GM18861 (cell line): ENCODE results near the gene ATF5.
"Not testable (repeated sequence)": the region's sequence is repeated elsewhere in the genome, so short reads cannot be mapped to it uniquely, and the experiment has no call there.

ENCODE experiments used
- ATAC-seq: cut with Tn5 transposase; IDR thresholded peaks from one replicate; pipeline ENCODE4 v1.9.1; 2021; ENCODE audit not compliant: unreplicated experiment

ATF5 gene

GRCh38 chr19:49921871-49922795, 6.9 kb upstream of the ATF5 start:
- ATAC-seq: no peak

- no peak for ATAC-seq
Measured at GRCh38 chr19:49923055-49924003, 5.7 kb upstream of the ATF5 start.

GRCh38 chr19:49924004-49924880, 4.8 kb upstream of the ATF5 start:
- ATAC-seq: no peak

GRCh38 chr19:49924881-49925210, 4.2 kb upstream of the ATF5 start:
- not testable (repeated sequence) for ATAC-seq

- no peak for ATAC-seq
Measured at GRCh38 chr19:49925486-49925885, 3.5 kb upstream of the ATF5 start.

- no peak for ATAC-seq
Measured at GRCh38 chr19:49926515-49926914, 2.5 kb upstream of the ATF5 start.

GRCh38 chr19:49927526-49928264, 1.3 kb upstream of the ATF5 start:
- ATAC-seq: no peak

GRCh38 chr19:49929611-49930482, 842 bp downstream of the ATF5 start:
- ATAC-seq: peak; percentile 67

- ATAC-seq: no peak
Measured at GRCh38 chr19:49930483-49931011, 1.5 kb downstream of the ATF5 start.

- no peak for ATAC-seq
Measured at GRCh38 chr19:49931293-49932040, 2.5 kb downstream of the ATF5 start.

GRCh38 chr19:49932041-49932451, 3.0 kb downstream of the ATF5 start:
- no peak for ATAC-seq

- ATAC-seq: no peak
Measured at GRCh38 chr19:49932731-49933131, 3.7 kb downstream of the ATF5 start.

- ATAC-seq: no peak
Measured at GRCh38 chr19:49933643-49934042, 4.6 kb downstream of the ATF5 start.

GRCh38 chr19:49936549-49936948, 7.5 kb downstream of the ATF5 start:
- ATAC-seq: no peak

- no peak for ATAC-seq
Measured at GRCh38 chr19:49937750-49938381, 8.9 kb downstream of the ATF5 start.

GRCh38 chr19:49938662-49939061, 9.7 kb downstream of the ATF5 start:
- ATAC-seq: no peak

GRCh38 chr19:49939721-49940481, 10.9 kb downstream of the ATF5 start:
- ATAC-seq: no peak
